OCI-LY3 (cell line): ENCODE data around the gene LDLRAD4.

Experiments
- H2AFZ ChIP-seq: fragments of 200-600, 300-600 bp; shearing (Covaris generic); 2 replicates; pipeline ENCODE4 v1.6.0; 2014; ENCODE audit warnings: antibody characterized with exemption, low read depth, low read length
- H3K27ac ChIP-seq: fragments of 200-600, 300-600 bp; sonication (generic); 2 replicates; pipeline ENCODE4 v1.5.1; 2014; ENCODE audit warnings: mild to moderate bottlenecking, low read length, moderate library complexity, mixed read lengths
- H3K27me3 ChIP-seq: fragments of 200-600, 300-600 bp; sonication (generic); 2 replicates; pipeline ENCODE4 v1.6.1; 2014; ENCODE audit warnings: low read depth, low read length, mixed read lengths
- H3K36me3 ChIP-seq: fragments of 200-600, 300-600 bp; sonication (generic); replicated peaks from 2 replicates; pipeline ENCODE3; 2014; ENCODE audit warnings: low read depth, low read length, mixed read lengths
- H3K4me1 ChIP-seq: fragments of 300-600, 200-600 bp; sonication (generic); 2 replicates; pipeline ENCODE4 v1.6.1; 2014; ENCODE audit warnings: low read length, mixed read lengths
- H3K4me2 ChIP-seq: fragments of 200-600, 300-600 bp; sonication (generic); 2 replicates; pipeline ENCODE4 v1.6.1; 2014; ENCODE audit warnings: low read length, mixed read lengths
- H3K4me3 ChIP-seq: fragments of 300-600, 200-600 bp; sonication (generic); 2 replicates; pipeline ENCODE4 v1.5.1; 2014; ENCODE audit warnings: antibody characterized with exemption, mild to moderate bottlenecking, low read length, moderate library complexity
- H3K79me2 ChIP-seq: fragments of 300-600, 200-600 bp; shearing (Covaris generic); 2 replicates; pipeline ENCODE4 v1.6.1; 2014; ENCODE audit warnings: mild to moderate bottlenecking, low read length, mixed read lengths
- H3K9ac ChIP-seq: fragments of 300-600, 200-600 bp; shearing (Covaris generic); 2 replicates; pipeline ENCODE4 v1.6.0; 2014; ENCODE audit warnings: mild to moderate bottlenecking, low read length, moderate library complexity
- H3K9me3 ChIP-seq: fragments of 200-600, 300-600 bp; shearing (Covaris generic); 2 replicates; pipeline ENCODE4 v1.6.1; 2014; ENCODE audit warnings: low read length, mixed read lengths; ENCODE audit not compliant: insufficient read depth
- H4K20me1 ChIP-seq: fragments of 200-600, 300-600 bp; sonication (generic); 2 replicates; pipeline ENCODE4 v1.6.1; 2016; ENCODE audit warnings: low read length, mixed read lengths; ENCODE audit not compliant: insufficient read depth
- CTCF ChIP-seq: fragments of 200-600, 300-600 bp; sonication (generic); IDR thresholded peaks from 2 replicates; pipeline ENCODE4 v1.5.1; 2014; ENCODE audit warnings: antibody characterized with exemption, low read length, low read depth
- EZH2phosphoT487 ChIP-seq: fragments of 200-600 bp; shearing (Covaris generic); IDR thresholded peaks from 2 replicates; pipeline ENCODE4 v1.6.1; 2018; ENCODE audit warnings: antibody characterized with exemption, mixed run types, low read depth

The LDLRAD4 gene

DNA sequence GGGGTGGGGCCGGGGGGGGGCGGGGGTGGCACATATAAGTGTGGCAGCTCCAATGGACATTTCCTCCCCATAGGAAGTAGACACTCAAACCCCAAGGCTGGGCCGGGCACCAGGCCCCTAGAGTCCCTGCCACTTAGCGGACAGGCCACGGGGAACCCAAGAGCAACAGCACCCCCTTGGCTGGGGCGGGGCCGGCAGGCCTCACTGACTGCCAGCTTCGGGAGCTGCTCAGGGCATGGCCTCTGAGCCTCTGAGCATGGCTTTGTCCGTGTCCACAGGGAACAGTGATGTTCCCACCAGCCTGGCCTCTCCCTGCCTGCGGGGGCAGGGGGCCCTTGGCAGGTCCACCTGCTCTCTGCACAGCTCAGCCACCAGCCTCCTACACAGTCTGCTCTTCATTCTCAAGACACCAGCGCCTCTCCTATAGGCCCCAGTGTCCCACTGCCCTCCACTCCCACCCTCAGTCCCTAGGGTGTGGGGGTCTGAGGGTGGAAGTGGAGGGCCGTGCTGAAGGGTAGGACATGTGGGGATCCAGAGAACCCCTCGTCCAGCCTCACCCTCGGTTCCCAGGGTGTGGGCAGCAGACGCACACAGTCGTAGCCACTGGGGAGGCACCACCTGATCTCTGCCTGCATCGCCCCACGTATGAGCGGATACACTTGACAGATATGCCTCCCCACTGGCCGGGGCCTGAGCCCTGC lies 401.1 kb downstream of the LDLRAD4 start:
- Histone ChIP-seq H3K4me3 (no peak overlapping the region), H3K79me2 (peaks cover 28% of the 10 kb centered on the region), H3K4me1 (peaks cover 33% of the 10 kb centered on the region), H3K9ac (no peak overlapping the region), H3K4me2 (no peak overlapping the region), H3K27me3 (no peaks in the 10 kb centered on the region), H4K20me1 (peaks cover 16% of the 10 kb centered on the region; the same call in 1 of the 2 replicates), H2AFZ (no peak overlapping the region), H3K9me3 (no peaks in the 10 kb centered on the region), H3K27ac (no peak overlapping the region), H3K36me3 (peaks cover 18% of the 10 kb centered on the region)
- TF ChIP-seq EZH2phosphoT487 (no peak), CTCF (no peak)

- no peak overlapping the region for H3K4me2 ChIP-seq
- H3K27ac ChIP-seq, result no peak overlapping the region
- no peaks in the 10 kb centered on the region for H3K27me3 ChIP-seq
- no peak overlapping the region for H2AFZ ChIP-seq
- H4K20me1 ChIP-seq, result peaks cover 13% of the 10 kb centered on the region; the same call in 1 of the 2 replicates
- peaks cover 22% of the 10 kb centered on the region for H3K79me2 ChIP-seq
- H3K9me3 ChIP-seq, result no peaks in the 10 kb centered on the region
- no peak overlapping the region for H3K4me3 ChIP-seq
- H3K4me1 ChIP-seq, result peaks cover 27% of the 10 kb centered on the region
- no peak for TF ChIP-seq CTCF
- TF ChIP-seq EZH2phosphoT487, result no peak
- no peak overlapping the region for H3K9ac ChIP-seq
- peaks cover 12% of the 10 kb centered on the region for H3K36me3 ChIP-seq
These were observed 401.7 kb downstream of the LDLRAD4 start for GRCh38 chr18:13620206-13620672.

DNA sequence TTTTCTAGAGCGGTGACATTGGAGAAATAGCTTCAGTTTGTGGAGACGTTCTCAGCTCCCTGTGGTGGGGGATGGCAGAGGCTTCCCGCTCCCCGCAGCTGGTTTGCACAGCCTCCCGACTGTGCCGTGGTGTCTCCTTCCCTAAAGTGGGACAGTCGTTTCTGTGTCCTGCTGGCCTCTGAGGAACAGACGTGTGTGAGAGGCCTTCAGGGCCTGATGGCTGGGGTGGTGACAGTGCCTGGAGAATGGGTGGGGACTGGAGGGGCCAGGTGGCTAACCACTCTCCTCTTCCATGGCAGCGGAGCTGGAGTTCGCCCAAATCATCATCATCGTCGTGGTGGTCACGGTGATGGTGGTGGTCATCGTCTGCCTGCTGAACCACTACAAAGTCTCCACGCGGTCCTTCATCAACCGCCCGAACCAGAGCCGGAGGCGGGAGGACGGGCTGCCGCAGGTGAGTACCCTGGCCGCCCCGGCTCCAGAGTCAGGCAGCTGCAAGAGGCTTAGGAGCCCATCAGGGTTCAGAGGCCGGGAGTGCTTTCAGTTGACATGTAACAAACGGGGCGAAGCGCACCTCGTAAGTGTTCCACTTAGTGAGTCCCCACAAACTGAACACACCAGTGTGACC lies 402.4 kb downstream of the LDLRAD4 start:
- Histone ChIP-seq H2AFZ (no peak overlapping the region), H3K36me3 (peaks cover 6% of the 10 kb centered on the region), H3K9ac (no peak overlapping the region), H4K20me1 (peaks cover 13% of the 10 kb centered on the region; the same call in 1 of the 2 replicates), H3K27me3 (no peaks in the 10 kb centered on the region), H3K27ac (no peak overlapping the region), H3K4me3 (no peak overlapping the region), H3K79me2 (peaks cover 15% of the 10 kb centered on the region), H3K4me2 (no peak overlapping the region), H3K4me1 (peaks cover 20% of the 10 kb centered on the region), H3K9me3 (no peaks in the 10 kb centered on the region)
- TF ChIP-seq CTCF (no peak), EZH2phosphoT487 (no peak)

- TF ChIP-seq EZH2phosphoT487, result no peak
- TF ChIP-seq CTCF, result no peak
- H3K4me2 ChIP-seq, result no peak overlapping the region
- peaks cover under 1% of the 10 kb centered on the region for H3K36me3 ChIP-seq
- H3K4me3 ChIP-seq, result no peak overlapping the region
- no peaks in the 10 kb centered on the region for H3K27me3 ChIP-seq
- no peak overlapping the region for H3K27ac ChIP-seq
- H3K9me3 ChIP-seq, result no peaks in the 10 kb centered on the region
- H2AFZ ChIP-seq, result no peak overlapping the region
- H4K20me1 ChIP-seq, result peaks cover 13% of the 10 kb centered on the region; the same call in 1 of the 2 replicates
- peaks cover 10% of the 10 kb centered on the region; the same call in 1 of the 2 replicates for H3K79me2 ChIP-seq
- H3K4me1 ChIP-seq, result peaks cover 15% of the 10 kb centered on the region
- no peak overlapping the region for H3K9ac ChIP-seq
These were observed 402.9 kb downstream of the LDLRAD4 start for GRCh38 chr18:13621446-13621849.
